ENCODE results near the gene KRT39. TPM values are rescaled to one million over a fixed set of nuclear protein-coding genes. Genes with fewer than 3 reads are reported as not detected.

KRT39 gene
- total RNA-seq, 1 experiment from 2014 or later, result not detected

- no peak for DNase-seq (ENCODE audit: low read depth)
Measured at GRCh38 chr17:40980596-40980995, 13.8 kb upstream of the KRT39 start.

- DNase-seq (ENCODE audit: low read depth), result no peak
Measured at GRCh38 chr17:40980117-40980516, 13.4 kb upstream of the KRT39 start.

GRCh38 chr17:40978575-40979151 lies 11.9 kb upstream of the KRT39 start:
- no peak for DNase-seq (ENCODE audit: low read depth)

GRCh38 chr17:40975516-40975915 lies 8.8 kb upstream of the KRT39 start:
- no peak for DNase-seq (ENCODE audit: low read depth)

GRCh38 chr17:40974366-40974765 lies 7.6 kb upstream of the KRT39 start:
- DNase-seq (ENCODE audit: low read depth), result no peak

GRCh38 chr17:40967582-40967981 lies 834 bp upstream of the KRT39 start:
- no peak for DNase-seq (ENCODE audit: low read depth)

- DNase-seq (ENCODE audit: low read depth), result peak; percentile 22
Measured at GRCh38 chr17:40963838-40964237, 2.9 kb downstream of the KRT39 start.

DNA sequence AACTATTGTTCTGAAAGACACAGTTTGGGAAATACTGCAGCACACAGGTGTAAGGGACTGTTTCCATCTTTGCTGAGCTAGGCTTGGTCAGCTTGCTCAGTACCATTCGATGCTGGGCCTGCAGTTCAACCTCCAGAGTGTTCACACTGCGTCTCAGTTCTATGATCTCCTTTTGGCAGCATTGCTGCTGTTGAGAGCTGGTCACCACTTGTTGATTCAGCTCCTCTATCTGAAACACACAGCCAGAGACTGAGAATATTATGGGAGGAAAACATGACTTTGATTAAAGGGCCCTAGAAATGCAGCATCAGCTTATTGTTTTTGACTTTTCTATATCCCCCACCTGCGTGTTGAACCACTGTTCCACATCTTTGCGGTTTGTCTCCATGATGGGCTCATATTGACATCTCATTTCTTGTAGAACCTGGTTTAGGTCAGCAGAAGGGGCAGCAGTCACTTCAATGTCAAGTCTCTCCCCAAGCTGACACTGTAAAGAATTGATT lies 4.6 kb downstream of the KRT39 start:
- DNase-seq (ENCODE audit: low read depth), result no peak

GRCh38 chr17:40961591-40961990 lies 5.2 kb downstream of the KRT39 start:
- DNase-seq (ENCODE audit: low read depth), result no peak

DNA sequence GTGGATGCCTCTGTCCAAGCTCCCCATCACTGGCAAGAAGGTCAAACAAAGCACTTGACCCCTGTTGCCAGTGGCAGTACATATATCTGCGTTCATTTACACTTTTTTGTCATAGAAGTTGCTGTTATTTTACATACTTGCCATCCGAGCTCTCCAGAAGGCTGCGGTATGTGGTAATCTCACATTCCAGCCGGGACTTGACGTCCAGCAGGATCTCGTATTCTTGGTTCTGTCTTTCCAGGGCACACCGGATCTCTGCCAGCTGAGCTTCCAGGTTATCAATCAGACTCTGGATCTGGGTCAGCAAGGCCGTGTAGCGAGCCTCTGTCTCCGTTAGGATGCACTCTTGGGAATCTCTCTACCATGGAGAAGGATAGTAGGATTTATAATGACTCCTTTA lies 6.6 kb downstream of the KRT39 start:
- no peak for DNase-seq (ENCODE audit: low read depth)

DNA sequence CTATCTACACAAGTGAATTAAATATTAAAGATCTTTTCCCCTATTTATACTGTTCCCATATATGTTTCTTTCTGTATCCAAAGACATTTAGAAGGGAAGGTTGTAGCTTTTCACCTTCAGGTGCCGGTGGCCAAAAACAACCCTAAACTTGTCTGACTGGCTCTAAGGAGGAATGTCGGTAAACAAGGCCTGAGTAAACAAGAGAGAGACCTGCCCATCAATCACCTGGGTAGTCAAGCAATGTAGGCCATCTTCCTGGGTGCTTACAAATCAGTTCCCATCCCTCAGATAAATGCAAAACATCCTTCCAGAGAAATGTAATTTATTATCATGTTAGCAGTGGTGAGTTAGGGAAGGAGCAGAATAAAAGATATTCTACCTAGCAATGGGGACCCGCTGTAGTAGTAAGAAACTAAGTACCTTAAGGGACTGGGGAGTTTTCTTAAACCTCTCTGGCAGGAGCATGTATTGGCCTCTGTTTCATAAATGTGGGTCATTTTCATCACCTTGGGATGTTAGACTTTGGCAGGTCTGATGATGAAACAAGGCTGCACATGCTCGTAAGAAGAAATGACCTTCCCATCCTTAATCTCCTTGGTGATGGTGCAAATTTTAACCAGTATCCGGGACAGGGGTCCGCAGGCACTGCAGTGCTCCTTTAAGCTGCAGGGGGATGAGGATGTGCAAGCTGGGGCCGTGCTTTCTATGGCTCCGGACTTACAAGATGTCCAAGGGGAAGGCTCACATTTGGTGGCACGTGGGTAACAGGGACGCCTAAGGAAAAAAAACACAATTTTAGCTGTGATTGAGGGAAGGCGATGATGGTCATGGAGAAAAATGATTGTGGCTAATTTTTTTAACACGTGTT lies 8.4 kb downstream of the KRT39 start:
- DNase-seq (ENCODE audit: low read depth), result no peak

GRCh38 chr17:40956401-40957254 lies 10.1 kb downstream of the KRT39 start:
- DNase-seq (ENCODE audit: low read depth), result peak; percentile 72

GRCh38 chr17:40953881-40954280 lies 12.9 kb downstream of the KRT39 start:
- peak; percentile 48 for DNase-seq (ENCODE audit: low read depth)

DNA sequence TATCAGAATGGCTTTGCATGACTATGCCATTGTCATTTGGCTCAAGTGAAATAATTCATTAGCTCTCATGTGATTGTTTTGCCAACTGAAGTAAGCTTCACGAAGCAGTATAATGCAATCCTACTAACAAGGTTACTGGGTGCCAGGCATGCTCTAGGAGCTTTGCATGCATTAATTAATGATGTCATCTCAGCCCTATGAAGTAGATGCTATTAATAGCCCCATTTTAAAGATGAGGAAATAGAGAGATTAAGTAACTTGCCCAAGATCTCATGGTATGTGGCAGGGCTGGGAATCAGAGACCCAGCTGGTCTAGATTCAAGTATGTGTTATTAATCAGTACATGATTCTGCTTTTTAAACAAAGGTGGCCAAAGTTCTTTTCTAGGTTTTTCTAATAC lies 14.1 kb downstream of the KRT39 start:
- peak; percentile 49 for DNase-seq (ENCODE audit: low read depth)

DNA sequence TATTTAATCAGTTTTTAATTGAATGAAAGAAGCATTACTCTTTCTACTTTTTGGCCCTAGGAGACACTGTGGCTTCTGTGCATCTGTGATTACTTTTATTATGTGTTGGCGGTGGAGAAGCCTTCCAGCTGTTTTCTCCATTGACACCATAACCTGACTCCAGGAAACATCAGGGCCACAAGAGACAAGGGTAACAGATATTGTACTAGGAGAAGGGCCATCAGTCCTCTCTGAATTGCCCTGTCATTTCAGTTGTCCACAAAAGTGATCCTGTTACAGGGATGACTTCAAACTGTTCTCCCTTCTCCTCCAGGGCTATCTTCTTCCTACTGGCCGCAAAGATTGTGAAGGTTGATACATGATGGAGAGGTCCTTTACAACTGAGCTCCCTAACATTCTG lies 14.6 kb downstream of the KRT39 start:
- DNase-seq (ENCODE audit: low read depth), result no peak

GRCh38 chr17:40951011-40951622 lies 15.6 kb downstream of the KRT39 start:
- peak; percentile 18 for DNase-seq (ENCODE audit: low read depth)

DNA sequence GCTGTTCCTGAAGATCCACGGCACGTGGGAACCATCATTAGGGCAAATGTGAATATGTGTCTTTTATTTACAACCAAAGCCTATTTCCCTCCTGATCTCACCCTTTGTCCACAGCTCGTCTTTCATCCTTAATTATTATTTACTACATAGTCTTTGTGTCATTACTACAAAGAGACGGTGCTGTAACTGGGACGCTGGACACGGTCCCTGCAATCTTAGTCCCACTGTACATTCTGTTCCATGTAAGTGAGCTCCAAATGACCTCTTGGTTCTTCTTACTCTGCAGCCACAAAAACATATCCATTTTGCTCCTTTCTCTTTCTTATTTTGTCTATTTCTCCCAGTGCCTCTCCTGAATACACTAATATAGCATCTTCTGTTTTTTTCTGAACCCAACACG lies 16.6 kb downstream of the KRT39 start:
- no peak for DNase-seq (ENCODE audit: low read depth)

GRCh38 chr17:40949418-40949817 lies 17.3 kb downstream of the KRT39 start:
- no peak for DNase-seq (ENCODE audit: low read depth)

DNA sequence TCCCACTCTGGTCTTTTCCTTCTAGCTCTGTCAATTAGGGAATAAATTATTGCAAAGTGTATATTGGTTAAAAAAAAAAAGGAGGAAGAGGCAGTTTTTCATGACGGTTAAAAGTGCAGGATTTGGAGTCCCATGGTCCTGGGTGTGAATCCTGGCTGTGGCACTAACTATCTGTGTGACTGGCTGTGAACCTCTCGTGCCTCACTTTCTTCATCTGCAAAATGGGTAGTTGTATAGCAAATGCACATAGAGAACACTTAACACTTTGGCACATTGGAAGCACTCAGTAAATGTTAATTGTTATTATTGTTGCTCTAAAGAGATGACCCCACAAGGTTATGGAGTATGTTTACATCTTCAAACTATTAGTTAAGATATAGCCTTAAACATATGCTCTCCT lies 18.8 kb downstream of the KRT39 start:
- no peak for DNase-seq (ENCODE audit: low read depth)

DNA sequence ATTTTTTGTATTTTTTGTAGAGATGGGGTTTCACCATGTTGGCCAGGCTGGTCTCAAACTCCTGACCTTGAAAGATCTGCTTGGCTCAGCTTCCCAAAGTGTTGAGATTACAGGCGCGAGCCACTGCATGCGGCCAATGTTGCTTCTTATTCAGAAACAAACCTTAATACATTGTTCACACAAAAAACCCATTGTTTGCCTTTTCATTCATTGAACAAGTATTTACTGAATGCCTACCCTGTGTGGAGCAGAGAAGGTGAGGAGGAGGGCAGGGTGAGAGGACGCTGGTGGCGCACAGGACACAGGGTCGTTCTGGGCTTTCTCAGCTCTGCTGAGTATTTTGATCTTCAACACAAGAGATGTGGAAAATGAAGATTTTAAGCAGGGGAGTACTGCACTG lies 21.3 kb downstream of the KRT39 start:
- no peak for DNase-seq (ENCODE audit: low read depth)

- no peak for DNase-seq (ENCODE audit: low read depth)
Measured at GRCh38 chr17:40944531-40944930, 22.2 kb downstream of the KRT39 start.

- no peak for DNase-seq (ENCODE audit: low read depth)
Measured at GRCh38 chr17:40942553-40942952, 24.2 kb downstream of the KRT39 start.
